ENCODE data around the gene TENM4.

TENM4 gene

DNA sequence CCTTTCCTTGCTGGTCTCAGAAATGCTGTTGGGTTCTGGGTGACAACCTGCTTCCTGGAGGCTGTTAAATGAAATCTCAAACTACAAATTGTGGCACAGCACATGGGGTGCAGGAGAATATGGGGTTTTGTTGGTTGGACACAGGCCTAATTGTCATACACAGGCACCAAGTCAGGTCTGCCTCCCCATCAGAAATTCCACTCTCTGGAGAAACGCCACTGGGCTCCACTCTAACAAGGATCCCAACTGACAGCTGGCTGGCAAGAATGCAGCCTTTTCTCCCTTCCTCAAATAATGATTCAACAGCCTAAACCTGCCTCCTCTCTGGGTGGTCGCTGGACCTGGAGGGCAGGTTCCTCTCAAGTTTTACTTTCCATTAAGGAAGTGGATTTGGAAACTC, 688.3 kb downstream of the TENM4 start:
- DNase-seq = no peak

DNA sequence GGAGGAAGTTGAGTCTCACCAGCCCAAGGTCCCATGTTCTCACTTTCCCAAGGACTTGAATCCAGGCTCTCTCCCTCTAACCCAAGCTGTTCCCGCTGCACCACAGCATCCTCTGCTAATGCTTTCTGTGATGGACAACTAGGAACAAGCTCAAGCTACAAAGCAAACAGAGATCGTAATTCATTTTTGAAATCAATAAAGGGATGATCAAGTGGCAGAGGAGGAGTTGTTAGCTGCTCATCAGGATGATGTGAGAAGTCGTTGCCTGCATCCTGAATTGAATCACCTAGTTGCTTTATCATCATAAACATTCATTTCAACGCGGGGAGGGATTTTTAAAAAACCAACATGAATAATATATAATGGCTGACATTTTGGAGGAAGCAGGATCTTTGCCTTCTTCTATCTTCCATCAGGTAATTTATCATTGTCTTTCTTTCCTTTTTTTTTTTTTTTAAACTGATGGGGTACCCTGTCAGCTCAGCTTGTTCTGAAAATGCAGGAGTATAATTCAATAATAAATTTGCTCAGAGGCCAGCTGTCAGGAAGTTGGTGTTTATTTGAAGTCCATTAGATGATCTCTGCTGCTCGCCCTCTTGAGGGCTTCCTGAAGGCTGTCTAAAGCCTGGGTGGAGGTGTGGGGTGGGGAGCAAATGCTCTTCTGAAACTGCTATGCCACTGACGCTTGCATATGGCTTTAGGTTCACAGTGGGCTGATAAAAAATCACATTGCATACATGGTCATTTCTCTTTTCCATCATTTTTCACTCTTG, 691.7 kb downstream of the TENM4 start:
- no peak for DNase-seq

DNA sequence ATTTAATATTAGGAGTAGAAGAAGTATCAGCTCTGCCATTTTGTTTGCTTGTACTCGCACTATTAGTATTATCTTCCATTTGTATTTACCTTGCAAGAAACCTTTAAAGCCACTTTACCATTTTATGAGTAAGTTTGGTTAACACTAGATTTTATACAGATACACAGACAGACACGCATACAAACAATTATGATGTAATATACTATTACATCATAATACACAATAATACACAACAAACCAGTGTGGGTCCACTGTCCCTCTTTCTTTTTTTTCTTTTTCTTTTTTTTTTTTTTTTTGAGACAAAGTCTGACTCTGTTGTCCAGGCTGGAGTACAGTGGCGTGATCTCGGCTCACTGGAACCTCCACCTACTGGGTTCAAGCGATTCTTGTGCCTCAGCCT, 695.9 kb downstream of the TENM4 start:
- no peak for DNase-seq

DNA sequence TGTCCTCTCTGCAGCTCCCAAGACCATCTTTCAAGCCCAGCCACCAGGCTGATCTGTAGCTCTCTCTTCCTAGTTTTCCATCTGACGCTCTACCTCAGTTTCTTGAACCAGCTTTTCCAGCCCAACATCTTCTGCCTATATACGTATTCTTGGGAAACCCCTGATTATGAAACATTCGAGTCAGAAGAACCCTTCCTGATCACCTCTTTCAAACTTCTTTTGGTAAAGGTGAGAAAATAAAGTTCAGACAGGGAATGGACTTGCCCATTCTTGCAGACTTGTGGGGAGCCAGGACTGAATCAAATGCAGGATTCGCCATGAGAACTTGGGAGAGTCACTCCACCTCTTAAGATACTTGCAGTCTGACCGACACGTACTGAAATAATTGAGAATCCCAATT, 696.6 kb downstream of the TENM4 start:
- DNase-seq = no peak

DNA sequence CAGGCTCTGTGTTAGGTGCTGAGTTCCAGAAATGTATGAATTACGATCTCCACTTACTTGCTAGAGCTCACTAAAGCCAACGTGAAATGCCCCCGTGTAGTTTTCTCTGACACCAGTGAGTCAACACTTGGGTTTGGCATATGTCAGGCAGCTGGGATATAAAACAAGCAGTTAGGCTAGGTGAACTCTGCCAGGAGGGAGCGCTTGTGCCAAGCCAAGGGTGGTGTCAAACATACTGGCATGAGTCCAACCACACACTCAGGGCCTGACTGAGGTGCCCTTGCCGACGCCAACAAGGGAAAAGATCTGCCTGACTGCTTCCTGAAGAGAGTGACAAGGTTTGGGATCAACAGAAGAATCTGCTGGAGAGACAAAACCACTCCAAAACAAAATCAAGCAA, 698.4 kb downstream of the TENM4 start:
- no peak for DNase-seq

DNA sequence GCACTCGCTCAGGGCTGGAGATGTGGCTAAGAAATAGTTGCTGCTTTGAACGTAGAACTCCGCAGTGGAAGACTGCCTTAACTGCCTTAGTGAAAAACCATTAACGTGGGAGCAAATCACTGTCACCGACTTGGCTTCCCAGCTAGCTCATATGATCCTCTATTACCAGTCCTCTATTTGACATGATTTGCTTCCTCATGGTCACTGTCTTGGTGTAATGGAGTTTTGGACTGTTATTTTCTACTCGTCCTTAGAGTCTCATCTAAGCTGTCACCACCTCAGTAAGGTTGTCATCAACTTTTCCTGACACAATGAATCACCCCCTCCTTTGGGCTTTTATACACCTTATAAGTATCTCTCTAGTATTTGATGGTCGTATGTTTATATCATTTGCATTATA, 699.1 kb downstream of the TENM4 start:
- no peak for DNase-seq

DNA sequence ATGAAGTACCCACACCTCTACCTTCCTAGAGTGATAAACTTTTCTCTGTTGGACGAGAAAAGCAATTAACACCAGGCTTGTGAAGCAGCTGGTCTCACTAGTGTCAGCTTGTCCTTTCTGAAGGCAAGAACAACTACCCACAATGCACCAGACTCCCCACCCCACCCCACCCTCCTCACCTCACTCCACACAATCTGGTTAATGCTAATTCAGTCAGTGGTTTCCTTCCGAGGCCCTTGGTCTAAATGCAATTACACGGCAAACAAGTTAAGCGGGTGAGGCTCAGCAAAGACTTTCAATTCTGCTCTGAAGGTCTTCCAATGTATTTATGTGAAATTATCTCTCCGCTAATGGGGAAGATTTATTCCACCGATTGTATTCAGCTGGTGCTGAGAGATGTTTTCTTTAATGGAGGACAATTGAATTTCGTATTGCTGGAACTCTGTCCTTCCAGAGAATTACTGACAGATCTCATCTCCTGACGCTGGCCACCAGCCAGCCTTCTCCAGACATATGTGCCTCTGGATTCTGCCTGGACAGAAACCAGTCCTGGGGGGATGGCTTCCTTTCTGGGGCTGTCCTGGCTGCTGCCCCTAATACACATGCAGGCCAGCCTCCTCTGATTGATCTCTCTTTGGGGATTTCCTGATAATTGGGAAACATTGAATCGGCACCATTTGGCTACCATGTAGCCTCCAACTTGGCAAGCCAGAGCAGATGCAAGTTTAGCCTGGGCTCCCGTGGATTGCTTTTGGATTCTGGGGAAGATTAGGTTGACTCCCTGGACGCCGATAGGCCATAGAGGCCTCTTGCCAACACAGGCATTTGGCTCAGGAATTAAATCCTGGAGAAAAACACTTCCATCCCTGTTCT, 700.4 kb downstream of the TENM4 start:
- no peak for DNase-seq

DNA sequence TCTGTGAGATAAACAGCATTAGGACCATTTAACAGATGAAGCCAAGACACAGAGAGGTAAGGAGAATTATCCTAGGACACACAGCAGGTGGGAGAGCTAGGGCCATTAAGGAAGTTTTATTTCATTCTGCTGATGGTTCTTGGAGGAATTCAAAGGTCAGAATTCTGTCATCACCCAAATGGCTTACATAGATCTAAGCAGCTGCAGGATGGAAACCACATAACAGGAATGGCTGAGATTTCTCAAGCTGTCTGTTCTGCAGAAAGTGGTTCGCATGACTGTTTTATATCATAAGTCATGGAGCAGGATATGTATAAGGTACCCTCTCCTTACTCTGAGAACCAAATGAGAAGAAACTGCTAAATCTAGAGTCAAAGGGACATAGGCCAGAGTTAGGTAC, 702.9 kb downstream of the TENM4 start:
- no peak for DNase-seq

DNA sequence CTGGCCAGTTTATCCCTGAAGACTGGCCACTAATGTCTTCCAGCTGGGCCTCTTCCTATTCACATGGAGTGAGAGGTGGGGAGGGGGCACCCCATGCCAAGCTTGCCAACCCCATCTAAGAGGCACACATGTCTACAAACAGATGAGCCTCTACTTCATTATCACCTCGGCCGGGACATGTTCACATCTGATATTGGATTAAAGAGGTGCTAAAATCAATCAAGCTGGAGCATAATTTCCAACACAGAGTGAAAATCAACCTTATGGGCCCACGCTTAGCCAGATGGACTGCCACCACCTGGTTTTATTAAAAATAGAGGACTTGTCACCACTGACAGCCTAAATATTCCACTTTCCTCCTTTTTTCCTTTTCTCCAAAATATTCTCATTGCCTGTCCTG, 703.5 kb downstream of the TENM4 start:
- no peak for DNase-seq

DNA sequence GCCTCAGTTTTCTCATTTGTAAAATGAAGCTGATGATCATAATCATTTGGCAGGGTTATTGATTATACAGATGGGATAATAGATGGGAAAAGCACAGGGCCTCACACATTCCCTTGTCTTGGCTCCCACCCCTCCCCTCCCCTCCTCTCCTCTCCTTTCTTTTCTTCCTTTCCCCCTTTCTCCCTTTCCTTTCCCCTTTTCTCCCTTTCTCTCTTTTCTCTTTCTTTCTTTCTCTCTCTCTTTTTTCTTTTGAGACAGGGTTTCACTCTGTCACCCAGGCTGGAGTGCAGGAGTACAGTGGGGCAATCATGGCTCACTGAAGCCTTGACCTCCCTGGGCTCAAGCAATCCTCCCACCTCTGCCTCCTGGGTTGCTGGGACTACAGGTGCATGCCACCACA, 705.1 kb downstream of the TENM4 start:
- no peak for DNase-seq

DNA sequence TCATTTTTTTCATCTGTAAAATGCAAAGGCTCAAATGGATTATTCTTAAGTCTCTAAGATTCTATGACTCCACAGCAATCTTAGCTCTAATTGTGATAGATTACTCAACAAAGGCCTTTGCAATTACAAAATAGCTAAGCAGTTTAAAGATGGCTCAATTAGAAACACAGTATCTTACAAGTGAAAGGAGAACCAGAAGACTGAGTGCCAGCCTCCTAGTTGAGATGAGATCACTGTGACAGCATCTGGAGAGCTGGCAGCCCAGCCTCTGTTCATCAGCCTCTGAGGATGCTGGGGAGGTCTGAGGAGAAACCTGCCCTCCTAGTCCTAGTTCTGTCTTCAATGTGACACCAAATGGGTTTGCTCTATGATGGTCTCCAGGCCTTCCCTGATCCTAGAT, 707.8 kb downstream of the TENM4 start:
- DNase-seq = no peak

DNA sequence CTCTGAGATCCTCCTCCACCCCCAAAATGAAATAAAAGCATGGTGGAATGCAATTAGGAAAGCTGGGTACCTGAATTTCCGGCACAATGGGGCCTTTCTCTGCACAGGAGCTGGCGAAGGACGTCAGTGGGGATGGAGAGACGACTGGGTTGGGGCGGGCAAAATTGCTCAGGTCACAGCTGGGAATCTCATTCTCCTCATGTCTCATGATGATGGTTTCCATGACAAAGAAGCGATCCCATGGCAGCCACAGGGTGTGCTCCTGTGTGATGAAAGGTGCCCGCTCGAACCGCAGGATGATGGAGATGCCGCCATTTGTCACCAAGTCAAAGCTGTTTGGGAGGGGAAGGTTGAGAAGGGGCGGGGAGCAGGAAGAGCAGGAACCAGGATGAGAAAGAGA, 708.6 kb downstream of the TENM4 start:
- DNase-seq = no peak

DNA sequence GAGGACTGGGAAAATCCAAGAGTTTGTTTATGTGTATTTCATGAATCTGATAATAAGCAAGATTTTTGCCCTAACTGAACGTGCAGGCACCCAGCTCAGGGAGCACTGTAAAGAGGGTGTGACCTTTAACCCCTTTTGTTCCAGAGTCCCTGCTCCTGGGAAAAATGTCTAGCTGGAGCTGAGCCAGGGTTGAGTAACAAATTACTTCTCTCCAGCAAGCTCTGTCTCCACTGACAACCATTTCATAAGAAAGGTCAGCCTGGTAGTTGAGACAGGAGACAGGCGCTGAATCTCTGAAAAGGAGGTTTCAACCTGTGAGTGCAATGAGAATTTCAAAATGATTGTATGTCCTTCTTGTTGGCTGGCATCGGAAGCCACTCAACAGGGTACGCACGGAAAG, 709.8 kb downstream of the TENM4 start:
- DNase-seq = no peak

DNA sequence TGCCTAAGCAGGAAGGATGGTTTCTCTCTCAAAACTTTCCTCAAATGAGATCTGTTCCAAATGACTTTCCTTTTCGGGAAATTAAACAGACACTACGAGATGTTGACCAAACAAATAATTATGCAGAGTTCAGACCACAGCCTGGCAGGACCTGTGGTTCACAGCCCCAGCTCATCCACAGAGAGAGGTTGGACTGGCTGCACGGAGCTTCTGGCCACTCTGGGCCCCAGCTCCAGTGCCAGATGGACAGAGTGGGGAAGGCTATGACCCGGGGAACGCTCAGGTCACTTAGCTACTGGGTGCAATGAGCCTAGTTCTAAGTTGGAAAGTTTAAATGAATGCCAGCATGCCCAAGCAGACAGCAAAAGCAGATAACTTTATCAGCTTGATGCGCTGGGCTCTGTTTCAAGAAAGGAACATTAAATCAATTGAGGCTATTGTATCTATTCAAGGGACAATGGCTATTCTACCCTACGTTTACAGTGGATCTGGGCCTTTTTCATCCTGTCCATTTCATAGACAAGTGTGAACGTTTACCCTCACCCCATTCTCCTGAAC, 710.5 kb downstream of the TENM4 start:
- DNase-seq = no peak

DNA sequence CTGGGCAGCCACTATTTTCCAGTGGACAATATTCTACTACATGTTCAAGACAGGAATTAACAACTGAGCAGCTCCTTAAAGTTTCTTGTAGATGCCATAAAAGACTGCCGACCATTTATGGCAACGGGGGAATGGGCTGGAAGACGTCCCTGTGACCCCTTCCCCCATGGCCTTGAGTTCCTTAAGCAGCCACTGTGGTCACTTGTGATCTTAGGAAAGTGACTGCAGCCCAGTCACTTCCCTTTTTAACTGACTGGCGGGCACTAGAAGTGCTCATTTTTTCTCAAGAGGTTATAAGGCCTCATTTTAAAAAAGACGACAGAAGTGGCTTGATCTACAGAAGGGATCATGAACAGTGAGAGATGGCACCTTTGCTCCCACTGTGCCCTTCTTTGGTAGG, 713.0 kb downstream of the TENM4 start:
- DNase-seq = no peak

DNA sequence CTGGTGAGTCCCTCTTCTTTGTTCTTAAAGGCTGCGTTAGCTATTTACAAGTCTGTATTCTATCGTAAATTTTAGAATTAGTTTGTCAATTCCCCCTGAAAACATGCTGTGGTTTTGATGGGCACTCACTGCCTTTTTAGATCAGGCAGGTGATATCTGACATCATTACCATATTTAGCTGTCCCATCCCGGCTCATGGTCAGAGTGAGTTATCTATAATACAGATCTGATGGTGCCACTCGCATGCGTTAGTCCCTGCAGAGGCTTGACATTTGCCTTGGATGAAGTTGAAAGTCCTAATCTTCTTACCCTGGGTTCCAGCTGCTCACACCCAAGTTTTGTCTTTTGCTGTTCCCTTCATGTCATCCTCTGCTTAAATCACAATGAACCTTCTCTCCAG, 715.6 kb downstream of the TENM4 start:
- DNase-seq = no peak

DNA sequence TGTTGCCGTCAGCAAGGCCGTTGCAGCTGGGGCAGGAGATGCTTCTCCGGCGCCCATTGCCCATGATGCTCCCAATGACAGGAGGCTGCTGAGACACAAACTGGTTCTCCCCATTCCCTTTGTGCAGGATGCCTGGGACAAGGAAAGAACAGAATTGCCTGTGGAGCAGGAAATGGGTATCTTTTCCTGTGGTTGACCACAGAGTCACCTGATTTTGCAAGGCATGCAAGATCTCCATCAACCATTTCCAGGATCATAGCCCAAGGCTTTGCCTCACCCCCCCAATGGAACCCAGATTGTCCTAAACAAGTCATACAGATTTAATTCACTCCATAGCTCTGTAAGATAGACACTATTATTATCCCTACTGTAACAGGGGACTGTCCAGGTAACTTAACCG, 718.0 kb downstream of the TENM4 start:
- DNase-seq = no peak

DNA sequence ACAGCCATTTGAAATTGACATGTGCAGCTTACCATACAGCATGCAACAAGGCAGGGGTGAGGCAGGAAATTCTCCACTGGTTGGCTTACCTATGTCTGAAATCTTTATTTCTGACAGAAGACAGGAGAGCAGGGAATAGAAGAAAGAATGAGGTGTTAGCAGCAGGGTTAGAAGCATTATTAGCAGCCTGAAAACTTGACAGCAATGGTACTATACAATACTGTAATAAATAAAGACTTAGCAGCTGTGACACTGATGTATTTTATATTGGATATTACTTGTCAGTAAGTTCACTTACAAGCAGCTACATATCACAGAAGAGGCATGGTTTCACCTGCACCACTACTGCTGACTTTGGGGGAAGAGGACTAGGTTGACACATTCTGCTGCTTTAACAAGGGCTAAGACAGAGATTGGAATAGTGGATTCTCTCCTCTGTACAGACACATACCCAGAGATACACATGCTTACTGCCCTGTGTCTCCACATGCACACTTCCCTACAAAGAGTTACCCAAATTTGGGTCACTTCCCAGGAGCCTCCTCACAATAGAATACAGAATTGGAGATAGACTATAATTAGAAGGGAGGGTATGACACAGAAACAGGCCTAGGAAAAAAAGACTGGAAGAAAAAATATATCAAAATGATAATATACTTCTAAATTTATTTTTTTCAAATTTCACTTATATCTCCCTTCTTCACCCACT, 720.4 kb downstream of the TENM4 start:
- DNase-seq = no peak

DNA sequence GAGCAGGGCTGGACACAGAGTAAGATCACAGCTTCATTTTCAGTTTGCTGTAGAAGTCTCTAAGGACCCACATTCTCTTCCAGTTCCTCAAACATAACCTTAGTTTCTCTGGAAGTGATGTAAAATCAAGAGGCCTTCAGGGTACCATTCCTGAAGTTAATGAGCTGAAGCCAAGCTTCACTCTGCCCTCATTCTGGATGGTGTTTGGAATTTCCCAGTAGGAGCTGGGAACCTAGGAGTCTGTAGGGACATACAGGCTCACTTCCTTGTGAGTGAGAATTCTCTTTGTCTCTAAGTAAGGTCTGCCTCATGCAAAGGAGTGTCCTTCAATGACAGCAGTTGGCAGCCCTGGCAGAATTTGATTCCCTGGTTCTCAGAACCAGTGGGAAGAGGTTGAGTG, 723.8 kb downstream of the TENM4 start:
- DNase-seq = no peak

DNA sequence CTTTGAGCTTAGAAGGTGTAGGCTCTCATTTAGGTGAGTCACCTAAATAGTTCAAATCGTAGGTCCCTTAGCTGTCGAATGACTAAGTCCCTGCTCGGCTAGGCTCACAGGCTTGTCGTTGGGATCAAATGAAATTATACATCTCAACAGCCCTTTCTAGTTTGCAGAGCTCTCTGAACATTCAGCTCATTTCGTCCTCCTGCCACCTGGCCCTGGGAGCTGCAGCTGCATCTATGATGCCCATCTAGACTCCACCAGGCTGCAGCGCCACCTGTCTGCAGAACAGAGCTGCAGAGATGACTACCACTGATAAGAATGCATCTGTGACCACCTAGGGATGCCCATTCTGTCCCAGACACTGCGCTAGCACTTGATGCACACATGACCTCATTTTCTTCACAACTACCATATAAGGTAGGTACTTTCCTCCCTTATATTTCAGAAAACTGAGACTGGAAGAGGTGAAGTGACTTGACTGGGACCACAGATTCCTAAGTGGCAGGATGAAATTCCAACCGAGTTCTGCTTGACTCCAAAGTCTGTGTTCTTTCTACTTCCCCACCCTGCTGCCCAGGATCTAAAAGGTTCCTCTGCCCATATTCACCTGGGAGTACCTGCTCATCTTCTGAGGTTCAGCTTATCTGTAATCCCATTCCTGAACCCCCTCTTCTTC, 725.1 kb downstream of the TENM4 start:
- peak; percentile 65 for DNase-seq

DNA sequence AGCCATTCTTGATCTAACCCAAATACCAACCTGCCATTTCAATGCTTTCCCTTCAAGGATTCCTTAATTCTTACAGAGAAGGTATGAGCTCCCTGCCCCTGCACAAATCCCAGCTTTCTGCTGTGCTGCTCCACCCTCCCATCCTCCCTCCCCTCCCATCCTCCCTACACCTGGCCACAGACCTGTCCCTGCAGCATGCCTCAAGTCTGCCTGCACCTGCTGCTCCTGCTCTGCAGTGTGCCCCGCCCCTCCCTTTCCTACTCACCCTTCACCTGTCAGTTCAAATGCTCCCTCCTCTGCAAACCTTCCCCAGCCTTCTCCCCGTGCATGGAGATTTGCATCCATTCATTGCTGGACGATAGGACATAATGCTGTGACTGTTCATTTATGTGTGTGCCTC, 726.3 kb downstream of the TENM4 start:
- DNase-seq = no peak

DNA sequence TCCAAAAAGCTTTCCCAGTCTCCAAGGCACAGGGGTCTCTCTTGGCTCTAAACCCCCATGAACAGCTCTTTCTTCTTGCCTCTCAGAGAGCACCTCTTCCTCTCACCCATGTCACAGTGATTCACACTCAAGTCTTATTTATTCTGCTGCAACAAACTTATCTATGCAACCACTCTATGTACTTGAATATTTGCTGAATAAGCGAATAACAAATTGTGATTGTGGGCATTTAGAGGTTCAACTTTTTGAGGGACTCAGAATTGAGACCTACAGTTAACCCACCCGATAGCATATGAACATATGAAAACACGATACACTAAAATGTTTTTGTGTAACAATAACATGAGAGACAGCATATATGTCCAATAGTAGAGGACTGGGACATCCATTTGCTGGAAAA, 729.1 kb downstream of the TENM4 start:
- no peak for DNase-seq

DNA sequence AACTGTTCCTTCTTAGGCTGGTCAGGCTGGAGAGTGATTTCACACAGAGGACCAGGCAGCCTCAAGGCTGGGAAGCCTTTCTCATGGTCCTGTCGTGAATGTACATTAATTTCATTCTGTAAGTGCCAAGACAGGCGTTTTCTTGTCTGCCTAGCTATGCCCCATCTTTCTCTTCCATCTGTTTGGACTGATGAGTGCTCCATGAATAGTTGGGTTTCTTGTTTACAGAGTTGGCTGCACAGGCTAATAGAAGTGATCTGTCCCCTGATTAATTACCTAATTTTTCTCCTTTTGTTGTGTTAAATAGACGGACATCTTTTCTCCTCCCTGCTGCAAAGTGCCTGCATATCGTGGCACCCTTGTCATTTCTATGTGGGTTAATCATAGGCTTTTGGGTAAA, 730.4 kb downstream of the TENM4 start:
- no peak for DNase-seq

Measured in activated effector memory CD4-positive, alpha-beta T cell treated with anti-CD3 and anti-CD28 coated beads, Interleukin-2, amount 50 U/mL, for 16 hours (primary cell).